Stimulated activated CD4-positive, alpha-beta T cell treated with anti-CD3 and anti-CD28 coated beads, Interleukin-12 subunit alpha, Interleukin-12 subunit beta, amount 100 ng/mL, for 4 hours (primary cell): ENCODE results near the gene WDR35.
"Not testable (repeated sequence)": the region's sequence is repeated elsewhere in the genome, so short reads cannot be mapped to it uniquely, and the experiment has no call there.

ENCODE experiments used
- DNase-seq: peaks from one replicate; pipeline ENCODE4 v3.0.0-alpha.2; 2020

The WDR35 gene

DNA sequence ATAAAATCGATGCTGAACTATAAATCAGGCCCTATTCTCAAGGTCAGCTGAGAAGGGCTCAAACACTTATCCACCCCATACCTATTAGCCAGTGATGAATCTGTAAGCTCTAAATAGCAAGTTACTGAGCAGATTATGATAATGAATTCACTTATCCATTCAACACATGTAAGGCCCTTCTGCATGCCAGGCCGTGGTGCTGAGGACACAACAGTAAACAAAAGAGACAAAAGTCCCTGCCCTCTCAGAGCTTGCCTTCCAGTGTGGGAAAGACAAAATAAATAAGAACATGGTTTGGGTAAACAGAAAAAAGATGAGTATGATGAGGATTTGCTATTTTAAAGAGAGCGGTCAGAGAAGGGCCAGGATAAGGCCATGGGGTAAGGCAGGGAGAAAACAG is 99.8 kb downstream of the WDR35 start:
- DNase-seq: no peak

DNA sequence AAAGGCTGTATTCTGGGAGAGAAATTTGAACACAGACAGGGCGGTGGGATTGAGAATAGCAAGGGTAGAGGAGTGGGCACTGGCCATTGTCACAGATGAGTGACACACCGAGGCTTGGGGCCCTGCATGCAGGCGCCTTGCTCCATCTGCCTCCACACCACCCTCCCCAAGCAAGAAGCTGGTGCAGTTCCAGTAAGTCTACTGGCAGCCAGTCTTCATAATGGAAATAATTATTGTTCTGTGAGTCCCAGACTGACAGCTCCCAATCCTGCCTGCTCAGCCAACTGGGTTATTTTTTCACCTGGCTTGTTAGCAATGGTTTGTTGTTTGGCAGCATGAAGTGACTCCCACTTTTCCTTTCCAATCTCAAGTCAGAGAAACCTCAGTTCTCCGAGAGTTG is 101.1 kb downstream of the WDR35 start:
- DNase-seq: no peak

DNA sequence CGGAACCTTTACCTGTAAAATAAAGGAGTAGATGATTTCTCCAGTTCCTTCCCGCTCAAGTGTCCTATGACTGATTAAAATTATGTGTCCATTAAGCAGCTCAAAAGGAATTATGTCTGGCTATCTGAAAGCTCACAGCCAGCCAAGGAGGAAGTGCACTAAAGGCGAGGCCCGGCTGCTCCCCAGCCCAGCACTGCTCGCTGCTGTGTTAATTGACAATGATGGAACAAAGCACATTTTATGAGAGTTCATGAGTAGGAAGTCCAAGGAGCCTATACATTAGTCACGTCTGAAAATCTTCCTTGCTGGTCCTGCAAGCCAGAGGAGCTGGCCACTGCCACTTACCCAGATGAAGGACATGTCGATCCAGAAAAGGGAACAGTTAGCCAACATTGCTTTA is 102.4 kb downstream of the WDR35 start:
- no peak for DNase-seq

DNA sequence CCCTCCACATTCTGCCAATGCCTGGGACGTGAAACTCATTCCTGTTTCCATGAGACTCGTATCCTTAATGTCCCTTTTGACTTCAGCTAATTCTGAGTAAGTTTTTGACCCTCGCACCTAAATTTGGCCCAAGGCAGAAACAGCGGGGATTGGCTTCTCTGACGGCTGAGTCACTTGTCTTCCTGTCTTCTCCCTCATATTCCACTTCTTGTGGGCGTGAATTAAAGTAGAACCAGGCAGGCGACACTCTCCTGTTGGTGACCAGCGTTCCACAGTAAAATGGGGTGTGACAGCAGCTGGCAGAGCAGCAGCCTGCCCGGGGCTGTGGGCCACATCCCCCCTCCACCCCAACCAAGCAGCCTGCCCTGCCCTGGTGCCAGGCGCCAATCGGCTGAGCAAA is 103.6 kb downstream of the WDR35 start:
- no peak for DNase-seq

DNA sequence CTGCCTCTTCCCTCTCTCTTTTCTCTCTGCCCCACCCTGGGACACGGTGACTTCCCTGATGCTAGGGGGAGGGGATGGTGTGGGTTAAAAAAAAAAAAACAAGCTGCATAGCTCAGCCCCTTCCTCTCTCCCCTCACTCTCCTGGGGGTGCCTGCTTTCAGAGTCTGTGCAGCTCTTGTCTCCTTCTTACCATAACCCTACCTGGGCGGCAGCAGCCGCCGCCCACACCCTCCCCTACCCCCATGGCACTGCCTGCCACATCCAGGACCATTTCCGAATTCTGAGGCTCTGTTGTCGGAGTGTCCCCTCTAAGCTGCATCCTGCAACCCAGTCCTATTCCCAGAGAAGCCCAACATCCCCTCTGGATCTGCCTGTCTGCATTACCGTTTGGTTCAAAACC is 104.1 kb downstream of the WDR35 start:
- no peak for DNase-seq

DNA sequence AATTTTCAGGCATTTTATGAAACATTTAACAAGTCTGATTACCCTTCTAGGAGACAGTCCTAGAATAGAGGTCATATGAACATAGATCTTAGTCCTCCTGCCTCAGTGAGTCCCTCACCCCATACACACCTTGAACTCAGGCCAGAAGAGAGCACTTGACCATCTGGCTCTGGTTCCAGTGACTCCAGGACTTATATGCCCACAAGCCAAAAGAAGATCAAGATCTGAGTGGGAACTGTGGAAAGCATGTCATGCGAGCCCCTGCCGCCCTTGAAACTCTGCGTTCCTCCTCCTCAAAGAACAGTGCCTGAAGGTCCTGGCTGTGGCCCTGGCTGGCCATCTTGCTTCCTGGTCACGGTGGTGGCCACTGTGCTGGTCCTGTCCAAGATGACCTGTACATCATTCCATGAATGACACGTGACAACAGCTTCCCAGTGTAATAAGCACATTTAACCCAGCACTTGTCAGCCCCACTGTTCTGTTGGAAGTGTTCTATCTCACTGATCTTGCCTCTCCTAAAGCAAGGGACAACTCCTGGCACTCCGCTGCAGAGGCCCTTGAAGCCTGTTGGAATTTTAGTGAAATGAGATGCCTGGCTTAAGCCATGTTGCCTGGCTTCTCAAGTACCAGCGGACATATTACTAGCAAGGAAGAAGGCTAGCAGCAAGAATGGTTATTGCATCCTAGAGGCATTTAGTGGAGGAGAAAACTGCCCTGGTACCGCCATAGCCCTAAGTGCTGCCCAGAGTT is 105.8 kb downstream of the WDR35 start:
- no peak for DNase-seq

DNA sequence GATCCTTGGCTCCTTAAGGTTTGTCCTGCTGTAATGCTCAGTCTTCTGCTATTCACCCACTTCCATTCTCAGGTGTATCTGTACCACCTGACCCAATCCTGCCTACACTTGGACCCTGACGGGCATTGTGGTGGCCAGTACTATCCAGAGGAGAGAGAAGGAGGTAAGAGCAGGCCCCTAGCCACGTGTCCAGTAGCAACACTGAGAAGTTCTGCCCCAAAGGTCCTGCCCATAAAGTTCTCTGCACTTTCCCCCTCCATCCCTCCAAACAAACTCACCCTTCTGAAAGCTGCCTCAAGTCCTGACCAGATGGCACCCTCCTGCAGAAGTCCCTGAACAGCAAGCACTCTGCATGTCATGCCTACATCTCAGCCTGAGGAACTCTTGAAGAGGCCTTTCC is 106.4 kb downstream of the WDR35 start:
- DNase-seq: no peak

DNA sequence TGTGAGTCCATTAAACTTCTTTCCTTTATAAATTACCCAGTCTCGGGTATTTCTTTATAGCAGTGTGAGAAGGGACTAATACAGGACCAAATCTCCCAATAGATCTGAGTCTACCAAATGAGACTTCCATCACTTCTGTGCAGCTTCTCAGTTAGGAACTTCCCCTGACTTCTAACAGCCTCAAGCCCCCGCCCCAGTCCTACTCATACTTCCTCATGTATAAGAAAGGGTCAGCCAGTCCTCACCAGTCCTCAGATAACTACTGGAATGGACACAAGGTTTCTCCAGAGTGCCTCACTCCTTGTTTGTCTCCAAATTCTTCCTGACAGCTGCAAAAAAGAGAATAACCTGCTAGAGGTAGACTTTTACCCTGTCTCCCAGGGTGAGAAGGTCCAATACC is 107.6 kb downstream of the WDR35 start:
- DNase-seq: no peak

DNA sequence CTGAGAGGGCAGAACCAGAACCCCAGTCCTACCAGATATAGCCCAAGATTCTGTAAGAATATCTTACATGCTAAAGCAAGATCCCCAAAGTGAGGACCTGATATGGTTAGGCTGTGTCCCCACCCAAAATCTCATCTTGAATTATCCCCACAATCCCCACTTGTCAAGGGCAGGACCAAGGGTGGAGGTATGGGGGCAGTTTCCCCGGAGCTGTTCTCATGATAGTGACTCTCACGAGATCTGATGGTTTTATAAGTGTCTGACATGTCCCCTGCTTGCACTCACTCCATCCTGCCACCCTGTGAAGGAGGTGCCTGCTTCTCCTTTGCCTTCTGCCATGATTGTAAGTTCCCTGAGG is 108.0 kb downstream of the WDR35 start:
- DNase-seq: no peak

DNA sequence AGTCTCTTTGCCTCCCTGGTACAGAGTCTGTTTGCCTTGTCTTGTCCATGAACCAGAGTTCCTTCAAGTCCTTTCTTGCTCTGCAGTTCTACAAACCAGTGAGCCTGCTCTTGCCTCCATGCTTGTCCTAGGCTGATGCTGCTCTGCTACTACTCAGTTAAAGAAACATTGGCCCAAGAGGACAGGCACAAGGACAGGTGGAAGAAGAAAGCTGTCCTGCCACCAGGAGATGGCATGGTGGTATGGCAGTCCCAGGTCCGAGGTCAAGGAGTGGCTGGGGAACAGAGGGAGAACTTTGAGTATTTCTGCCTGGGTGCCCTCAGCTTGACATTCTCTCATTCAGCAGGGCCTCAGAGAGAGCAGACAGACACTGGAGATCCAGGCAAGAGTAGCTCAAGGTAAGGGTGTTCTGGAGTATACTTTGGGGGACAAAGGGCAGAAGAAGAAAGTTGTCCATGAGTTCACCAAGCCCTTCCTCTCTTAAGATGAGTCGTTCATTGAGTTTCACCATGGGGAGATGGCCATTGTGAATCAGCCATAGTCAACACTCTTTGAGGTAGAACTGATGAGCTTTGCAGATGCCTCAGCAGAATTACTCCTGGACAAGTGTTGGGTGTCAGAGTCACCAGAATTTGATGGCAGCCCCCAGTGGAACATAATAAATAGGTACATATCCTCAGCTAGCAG is 108.5 kb downstream of the WDR35 start:
- DNase-seq: no peak

DNA sequence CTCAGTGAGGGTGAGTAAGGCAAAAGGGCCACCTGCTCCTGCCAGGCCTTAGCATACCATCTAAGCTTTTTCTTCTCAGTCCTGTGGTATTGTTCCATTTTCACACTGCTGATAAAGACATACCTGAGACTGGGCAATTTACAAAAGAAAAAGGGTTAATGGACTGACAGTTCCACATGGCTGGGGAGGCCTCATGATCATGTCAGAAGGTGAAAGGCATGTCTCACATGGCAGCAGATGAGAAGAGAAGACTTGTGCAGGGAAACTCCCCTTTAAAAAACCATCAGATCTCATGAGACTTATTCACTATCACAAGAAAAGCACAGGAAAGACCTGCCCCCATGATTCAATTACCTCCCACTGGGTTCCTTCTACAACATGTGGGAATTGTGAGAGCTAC is 109.7 kb downstream of the WDR35 start:
- DNase-seq: not testable (repeated sequence)

DNA sequence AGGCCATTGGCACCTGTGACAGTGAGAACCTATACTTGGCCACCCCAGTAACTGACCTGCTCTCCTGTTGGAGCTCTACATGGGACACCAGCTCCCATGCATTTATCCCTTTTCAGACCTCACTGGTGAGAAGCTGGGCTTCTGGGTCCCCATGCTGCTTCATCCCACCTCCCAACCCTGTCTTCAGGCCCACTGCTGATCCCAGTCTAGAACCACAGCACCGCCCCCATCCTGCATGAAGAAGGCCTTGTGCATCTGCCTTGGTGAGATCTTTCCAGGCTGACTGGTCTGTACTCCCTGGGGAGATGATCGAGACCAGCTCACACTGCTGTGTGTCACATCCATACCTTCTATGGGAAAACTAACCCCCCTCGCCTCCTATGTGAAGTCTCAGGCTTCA is 110.8 kb downstream of the WDR35 start:
- DNase-seq: no peak

DNA sequence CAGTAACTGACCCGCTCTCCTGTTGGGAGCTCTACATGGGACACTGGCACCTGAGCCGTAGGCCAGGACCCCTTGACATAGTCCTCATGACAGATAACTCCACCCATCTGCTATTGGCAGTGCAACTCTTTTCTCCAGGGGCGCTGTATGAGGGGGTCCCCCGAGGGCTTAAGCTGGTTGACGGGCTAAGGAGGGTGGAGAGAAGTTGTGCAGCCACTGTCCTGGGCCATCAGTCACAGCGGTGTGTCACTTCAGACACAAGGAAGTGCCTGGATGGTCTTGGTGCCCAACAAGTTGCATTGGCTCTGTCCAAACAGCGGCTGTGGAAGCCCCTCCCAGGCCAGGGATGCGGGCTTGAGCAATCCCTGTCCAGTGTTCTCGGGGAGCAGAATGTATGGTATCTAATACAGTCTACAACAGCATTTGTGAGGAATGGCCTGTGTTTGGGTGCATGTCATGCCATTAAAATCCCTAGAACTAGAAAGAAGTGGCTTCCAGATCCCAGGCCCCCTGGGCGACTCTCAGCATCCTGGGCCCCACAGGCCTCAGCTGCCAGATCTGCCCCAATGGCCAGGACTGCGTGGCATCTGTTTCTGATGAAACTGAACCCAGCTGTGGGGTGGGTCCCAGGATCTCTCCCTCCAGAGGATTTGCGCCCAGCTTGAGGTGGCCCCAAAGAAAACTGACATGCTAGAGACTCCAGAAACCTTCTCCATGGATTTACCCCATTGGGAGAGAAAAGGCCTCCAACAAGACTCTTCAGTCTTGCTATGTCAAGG is 111.4 kb downstream of the WDR35 start:
- no peak for DNase-seq

DNA sequence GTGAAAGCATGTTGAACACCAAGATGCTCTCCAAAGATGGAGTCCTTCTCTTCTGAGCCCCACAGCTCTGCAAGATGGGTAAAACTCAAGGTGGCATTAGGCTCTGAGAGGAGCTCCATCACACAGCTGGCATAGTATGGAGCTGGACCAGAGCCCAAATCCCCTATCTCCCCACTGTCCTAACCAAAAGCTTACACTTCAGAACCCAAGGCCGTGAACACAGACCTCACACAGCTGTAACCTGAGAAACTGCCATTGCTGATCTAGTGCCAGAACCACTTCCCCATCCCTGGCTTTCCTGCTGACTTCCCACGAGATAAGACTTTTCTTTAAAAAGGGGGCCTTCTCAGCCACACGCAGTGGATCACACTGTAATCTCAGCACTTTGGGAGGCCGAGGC is 113.2 kb downstream of the WDR35 start:
- no peak for DNase-seq

DNA sequence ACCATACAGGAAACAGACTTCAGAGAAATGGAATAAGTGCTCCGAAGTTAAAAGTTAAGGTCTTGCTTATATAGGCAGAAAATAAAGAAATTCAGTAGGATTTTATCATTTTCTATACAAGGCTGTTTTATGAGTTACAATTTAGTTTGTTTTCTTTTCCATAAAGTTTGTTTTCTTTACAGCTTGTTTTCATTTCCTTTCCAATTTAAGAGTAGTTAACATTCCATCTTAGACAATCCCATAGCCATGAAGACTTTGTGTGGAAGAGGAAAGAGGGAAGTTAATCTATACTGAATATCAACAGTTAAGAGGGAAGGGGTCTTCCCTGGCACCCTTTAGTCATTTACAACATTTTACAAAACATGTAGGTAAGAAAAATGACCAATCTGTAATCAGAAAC is 114.6 kb downstream of the WDR35 start:
- no peak for DNase-seq

DNA sequence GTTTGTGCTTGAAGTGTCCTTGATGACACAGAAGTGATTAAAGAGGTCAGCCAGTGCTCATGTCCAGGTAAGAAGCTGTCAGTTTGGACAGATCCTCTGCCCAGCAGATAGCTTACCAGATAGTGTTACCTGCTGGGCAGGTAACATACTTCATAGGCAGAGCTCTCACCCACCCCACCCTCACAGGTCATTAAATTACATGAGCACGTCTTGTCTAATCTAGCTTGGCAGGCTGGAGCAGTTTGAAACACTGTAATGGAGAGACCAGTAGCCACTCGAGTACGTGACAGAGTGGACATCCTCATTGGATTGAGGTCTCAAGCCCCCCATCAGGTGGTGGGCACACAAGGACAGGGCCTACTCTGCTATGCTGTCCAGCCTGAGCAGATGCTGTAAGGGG is 115.2 kb downstream of the WDR35 start:
- DNase-seq: no peak

DNA sequence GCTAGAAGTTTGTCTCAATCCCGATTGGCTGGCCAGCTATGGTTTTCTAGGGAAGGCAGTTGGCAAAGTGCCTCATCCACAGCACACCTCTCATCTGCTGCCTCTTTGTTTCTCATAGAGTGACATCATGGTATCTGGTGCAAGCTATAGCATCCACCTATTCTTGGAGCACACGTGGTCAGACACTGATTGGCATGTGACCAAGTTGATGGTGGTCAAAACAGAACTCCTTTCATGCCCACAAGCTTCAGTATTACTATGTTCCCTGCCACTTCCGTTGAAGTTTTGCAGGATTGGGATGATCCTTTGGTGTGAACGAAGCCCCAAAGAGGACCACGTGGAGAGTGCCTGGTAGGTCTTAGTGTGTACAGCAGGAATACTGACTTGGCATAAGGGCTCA is 116.9 kb downstream of the WDR35 start:
- no peak for DNase-seq

DNA sequence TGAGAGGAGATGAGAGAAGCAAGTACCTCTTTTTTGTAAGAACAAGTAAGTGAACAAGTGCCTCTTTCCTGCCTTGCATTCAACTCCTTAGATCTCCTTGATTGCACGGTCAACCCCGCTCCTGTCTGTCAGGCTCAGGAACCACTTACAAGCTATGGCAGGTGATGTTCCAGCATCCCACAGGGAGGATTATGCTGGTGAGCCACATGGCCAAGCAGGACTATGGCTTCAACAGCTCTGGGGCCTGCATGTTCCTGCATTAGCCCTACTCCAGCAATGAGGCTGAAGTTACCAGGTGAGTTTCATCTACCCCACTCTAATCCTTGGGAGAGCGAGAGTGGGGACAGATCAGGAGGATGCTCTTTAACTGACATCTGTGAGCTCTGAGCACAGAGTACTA is 117.6 kb downstream of the WDR35 start:
- DNase-seq: no peak

DNA sequence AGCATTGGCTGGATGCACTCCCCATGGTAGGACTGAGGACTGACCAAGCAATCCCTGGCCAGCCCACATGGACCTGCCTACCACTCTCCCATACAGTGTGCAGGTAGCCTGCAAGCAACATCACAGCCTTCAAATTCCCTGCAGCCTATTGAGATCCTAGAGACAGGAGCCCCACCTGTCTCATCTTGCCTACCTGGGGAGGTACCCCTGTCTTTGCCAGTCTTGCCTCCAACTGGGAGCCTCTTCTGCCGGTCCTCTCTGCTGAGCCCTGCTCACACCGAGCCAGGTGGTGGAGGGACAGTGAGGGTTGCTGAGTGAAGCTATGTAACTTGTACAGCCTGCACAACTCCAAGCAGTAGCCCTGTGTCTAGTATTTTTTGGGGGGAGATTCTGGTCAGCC is 118.1 kb downstream of the WDR35 start:
- no peak for DNase-seq

DNA sequence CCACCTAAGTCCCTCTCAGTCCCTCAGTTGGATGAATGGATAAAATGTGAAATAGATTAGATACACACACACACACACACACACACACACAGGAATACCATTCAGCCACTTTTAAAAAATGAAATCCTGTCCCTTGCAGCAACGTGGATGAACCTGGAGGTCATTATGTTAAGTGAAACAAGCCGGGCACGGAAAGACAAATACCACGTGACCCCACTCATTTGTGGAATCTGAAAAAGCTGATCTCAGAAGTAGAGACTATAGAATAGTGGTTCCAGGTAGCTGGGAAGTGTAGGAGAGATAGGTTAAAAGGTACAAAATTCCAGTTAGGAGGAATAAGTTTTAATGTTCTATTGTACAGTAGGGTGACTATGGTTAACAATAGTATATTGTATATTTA is 119.1 kb downstream of the WDR35 start:
- no peak for DNase-seq

DNA sequence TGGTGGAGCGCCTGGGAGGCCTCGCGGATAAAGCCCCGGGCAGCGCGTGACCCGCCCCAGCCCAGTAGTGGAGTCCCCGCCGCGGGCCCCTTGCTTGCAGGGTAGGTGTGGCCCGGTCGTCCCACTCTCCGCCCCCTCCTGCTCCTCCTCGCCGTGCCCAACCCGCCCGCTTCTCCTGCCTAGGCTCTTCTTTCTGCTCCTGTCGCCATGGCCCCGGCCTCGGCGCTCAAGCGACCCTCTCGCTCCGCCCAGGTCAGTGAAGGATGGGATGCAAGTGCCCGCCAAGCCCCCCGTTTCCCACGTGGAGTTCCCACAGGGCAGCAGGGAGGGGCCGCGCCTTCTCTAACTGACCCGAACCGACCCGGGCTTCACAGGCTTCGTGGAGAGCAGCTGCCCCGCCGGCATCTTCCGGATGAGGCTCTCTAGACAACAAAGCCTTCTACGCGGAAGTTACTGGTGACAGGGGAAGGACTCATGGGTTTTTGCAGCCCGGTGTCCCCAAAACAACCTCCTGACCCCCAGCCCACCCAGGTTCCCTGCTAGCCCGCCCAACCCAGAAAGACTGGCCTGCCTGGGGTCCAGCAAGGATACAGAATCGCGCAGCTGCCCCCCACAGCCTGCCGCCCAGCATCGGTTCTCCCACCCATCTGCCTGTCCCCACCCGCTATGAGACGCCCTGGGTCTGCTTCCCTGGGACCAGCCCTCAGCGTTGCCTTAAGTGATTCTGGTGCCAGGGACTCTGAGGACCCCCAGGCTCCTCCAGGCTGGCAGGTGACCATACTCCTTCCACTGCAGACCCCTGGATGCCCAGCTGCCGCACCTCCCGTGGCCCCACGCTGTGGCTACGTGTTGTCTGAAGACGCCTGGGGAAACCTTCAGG is 121.0 kb downstream of the WDR35 start:
- DNase-seq: peak; percentile 63

DNA sequence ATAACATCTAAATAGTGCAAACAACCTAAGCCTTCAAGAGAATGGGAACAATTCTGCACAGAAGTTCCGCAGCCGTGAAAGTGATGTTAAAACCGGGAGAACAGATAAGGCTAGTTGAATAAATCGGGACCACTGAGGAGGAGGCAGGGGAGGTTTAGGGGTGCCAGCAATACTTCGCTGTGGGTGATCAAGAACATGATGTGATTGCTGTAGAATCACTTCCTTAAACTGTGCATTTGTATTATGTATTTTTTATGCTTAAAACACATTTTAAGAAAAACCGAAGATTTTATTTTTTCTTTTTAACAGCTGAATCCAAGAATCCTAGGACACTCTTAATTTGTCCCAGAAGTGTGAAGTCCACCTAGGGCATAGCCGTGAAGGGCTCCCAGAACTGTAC is 121.7 kb downstream of the WDR35 start:
- DNase-seq: no peak

DNA sequence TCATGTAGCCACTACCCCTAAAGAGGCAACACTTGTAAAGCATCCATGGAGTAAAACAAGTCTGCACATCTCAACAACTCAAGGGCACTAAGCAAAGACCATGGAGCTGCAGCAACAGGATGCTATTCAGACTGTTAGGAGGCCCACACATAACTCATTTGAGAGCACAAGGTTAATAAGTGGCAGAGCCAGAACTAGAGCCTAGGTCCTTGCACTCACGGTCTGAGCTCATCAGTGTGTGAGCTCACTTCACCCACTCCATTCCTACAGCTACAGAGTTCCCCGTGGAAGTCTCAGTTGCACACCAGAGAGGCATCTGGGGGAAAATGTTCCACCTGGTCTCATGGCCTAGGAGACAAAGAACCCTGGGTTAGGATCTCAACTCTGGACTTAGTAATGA is 123.1 kb downstream of the WDR35 start:
- DNase-seq: no peak
